Nephron (organoid): ENCODE data around the gene LCN15.

ENCODE experiments used
- H3K27ac Mint-ChIP-seq, 3 experiments: 2 replicates each; pipeline ENCODE4 v1.8.0; 2020; ENCODE audit warnings: mixed read lengths in 3 of 3, mild to moderate bottlenecking in 2 of 3, moderate library complexity in 1 of 3
- H3K27me3 Mint-ChIP-seq: 2 replicates; pipeline ENCODE4 v1.8.0; 2021; ENCODE audit warnings: low read depth, mild to moderate bottlenecking, moderate library complexity, mixed read lengths
- H3K36me3 Mint-ChIP-seq: 2 replicates; pipeline ENCODE4 v1.8.0; 2020; ENCODE audit warnings: low read depth, mixed read lengths
- H3K4me1 Mint-ChIP-seq: 2 replicates; pipeline ENCODE4 v1.8.0; 2020; ENCODE audit warnings: mixed read lengths
- H3K4me3 Mint-ChIP-seq, 3 experiments: 2 replicates each; pipeline ENCODE4 v1.8.0; 2020; ENCODE audit warnings: mild to moderate bottlenecking in 3 of 3, mixed read lengths in 3 of 3, moderate library complexity in 2 of 3
- H3K9me3 Mint-ChIP-seq: 2 replicates; pipeline ENCODE4 v1.8.0; 2020; ENCODE audit warnings: mixed read lengths
- TF ChIP-seq, protein P1 (sequence below), 3 experiments: fragments of 200-600 bp; sonication (generic); IDR thresholded peaks; one replicate each; pipeline ENCODE4 v1.5.0; 2021; ENCODE audit warnings: antibody characterized with exemption in 3 of 3; ENCODE audit not compliant: unreplicated experiment in 3 of 3

Gene LCN15

DNA sequence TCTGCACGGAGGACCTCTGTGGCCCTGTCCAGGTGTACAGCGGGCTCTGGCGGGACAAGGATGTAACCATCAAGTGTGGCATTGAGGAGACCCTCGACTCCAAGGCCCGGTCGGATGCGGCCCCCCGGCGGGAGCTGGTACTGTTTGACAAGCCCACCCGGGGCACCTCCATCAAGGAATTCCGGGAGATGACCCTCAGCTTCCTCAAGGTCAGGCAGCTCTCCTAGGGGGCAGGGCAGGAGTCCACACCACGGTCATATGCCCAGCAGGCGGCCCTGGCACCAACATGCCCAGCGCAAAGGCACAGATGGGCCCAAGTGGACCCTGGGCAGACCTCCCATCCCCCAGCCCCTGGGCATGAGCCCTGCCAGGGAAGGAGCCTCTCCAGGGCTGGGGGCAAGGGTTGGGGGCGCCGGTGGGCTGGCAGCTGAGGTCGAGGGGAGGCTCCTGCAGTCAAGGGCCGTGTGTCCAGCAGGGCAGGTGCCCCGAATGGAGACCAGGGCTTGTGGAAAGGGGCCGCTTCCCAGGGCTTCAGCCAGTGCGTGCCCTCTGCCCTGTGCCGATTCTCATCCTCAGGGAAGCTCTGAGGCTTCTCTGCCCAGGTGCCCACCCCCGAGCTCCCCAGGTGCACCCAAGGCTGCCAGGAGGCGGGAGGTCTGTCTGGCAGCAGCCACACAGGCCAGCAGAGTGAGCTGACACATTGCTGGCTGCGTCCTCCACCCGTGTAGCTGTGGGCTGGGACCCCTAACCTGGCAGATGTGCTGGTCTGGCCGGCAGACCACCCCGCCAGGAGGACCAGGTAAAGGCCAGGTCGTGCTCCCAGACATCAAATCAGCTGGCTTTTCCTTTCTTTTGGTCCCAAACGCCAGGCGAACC is 42.0 kb downstream of the LCN15 start:
- TF ChIP-seq, protein P1, sequence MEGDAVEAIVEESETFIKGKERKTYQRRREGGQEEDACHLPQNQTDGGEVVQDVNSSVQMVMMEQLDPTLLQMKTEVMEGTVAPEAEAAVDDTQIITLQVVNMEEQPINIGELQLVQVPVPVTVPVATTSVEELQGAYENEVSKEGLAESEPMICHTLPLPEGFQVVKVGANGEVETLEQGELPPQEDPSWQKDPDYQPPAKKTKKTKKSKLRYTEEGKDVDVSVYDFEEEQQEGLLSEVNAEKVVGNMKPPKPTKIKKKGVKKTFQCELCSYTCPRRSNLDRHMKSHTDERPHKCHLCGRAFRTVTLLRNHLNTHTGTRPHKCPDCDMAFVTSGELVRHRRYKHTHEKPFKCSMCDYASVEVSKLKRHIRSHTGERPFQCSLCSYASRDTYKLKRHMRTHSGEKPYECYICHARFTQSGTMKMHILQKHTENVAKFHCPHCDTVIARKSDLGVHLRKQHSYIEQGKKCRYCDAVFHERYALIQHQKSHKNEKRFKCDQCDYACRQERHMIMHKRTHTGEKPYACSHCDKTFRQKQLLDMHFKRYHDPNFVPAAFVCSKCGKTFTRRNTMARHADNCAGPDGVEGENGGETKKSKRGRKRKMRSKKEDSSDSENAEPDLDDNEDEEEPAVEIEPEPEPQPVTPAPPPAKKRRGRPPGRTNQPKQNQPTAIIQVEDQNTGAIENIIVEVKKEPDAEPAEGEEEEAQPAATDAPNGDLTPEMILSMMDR (IDR thresholded peaks at IDR 0.05; ENCODE audit: unreplicated experiment in 3 of 3) = no peak
- H3K9me3 Mint-ChIP-seq = no peaks in the 10 kb centered on the region
- H3K27me3 Mint-ChIP-seq = peaks cover 5% of the 10 kb centered on the region
- H3K4me3 Mint-ChIP-seq = no peak overlapping the region
- peaks cover 14% of the 10 kb centered on the region for H3K4me1 Mint-ChIP-seq
- H3K36me3 Mint-ChIP-seq = peaks cover 30% of the 10 kb centered on the region
- no peak overlapping the region for H3K27ac Mint-ChIP-seq

DNA sequence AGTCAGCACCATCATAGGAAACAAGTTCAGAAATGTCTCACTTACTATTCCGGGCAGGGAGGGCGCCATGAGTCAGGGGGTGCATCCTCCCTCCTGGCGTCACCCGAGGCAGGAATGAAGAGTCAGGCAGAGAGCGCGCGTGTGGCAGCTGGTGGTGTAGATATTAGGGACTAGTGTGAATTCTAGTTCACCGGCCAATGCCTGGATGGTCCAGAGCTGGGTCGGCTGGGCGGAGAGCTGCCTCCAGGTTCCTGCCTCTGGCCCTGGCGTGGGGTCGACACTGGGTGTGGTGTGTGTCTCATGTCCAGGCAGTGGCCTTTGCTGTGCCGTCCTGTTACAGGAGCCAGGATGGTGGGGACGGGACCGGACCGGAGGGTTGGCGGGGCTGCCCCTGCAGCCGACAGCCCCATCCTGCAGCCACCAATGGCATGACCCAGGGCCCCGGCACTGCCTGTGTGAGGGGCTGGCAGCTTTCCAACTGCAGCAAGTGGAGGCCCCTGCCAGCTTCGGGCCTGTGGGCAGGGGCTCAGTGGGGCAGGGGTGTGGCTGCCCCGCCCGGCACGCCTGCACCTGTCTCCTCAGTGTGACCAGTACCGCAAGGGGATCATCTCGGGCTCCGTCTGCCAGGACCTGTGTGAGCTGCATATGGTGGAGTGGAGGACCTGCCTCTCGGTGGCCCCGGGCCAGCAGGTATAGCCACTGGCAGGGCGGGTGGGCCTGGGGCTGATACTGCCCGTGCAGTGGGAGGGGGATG is 42.8 kb downstream of the LCN15 start:
- TF ChIP-seq, protein P1 (IDR thresholded peaks at IDR 0.05; ENCODE audit: unreplicated experiment in 3 of 3) = no peak
- Mint-ChIP-seq H3K9me3 (no peaks in the 10 kb centered on the region), H3K4me3 (peak overlapping the region in 1 of 3 experiments; percentile 12), H3K27me3 (peaks cover under 1% of the 10 kb centered on the region), H3K27ac (no peak overlapping the region), H3K36me3 (peaks cover 25% of the 10 kb centered on the region), H3K4me1 (peaks cover 8% of the 10 kb centered on the region)

DNA sequence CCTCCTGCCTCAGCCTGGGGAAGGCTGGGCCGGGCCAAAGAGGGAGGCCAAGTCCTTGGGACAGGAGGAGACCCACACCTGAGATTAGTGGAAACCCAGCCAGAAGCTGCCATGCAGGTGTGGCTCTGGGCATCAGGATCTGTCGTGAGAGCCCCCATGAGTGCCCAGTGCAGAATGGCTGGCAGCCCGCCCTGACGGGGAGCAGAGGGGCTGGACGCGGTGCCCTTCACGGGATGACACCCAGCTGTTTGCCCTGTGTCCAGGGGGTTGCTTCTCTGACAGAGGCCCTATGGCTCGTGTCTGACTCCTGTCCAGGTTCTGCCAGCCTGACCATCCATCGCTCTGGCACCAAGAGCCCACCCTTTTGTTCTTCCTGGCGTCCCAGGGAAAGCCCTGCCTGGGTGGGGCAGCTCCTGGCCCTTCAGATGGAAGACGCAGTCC is 43.4 kb downstream of the LCN15 start:
- Mint-ChIP-seq H3K27me3 (no peaks in the 10 kb centered on the region), H3K4me1 (peaks cover 7% of the 10 kb centered on the region), H3K27ac (no peak overlapping the region), H3K36me3 (peaks cover 19% of the 10 kb centered on the region), H3K4me3 (peak overlapping the region in 1 of 3 experiments; percentile 12), H3K9me3 (no peaks in the 10 kb centered on the region)
- TF ChIP-seq, protein P1 (IDR thresholded peaks at IDR 0.05; ENCODE audit: unreplicated experiment in 3 of 3) = no peak

DNA sequence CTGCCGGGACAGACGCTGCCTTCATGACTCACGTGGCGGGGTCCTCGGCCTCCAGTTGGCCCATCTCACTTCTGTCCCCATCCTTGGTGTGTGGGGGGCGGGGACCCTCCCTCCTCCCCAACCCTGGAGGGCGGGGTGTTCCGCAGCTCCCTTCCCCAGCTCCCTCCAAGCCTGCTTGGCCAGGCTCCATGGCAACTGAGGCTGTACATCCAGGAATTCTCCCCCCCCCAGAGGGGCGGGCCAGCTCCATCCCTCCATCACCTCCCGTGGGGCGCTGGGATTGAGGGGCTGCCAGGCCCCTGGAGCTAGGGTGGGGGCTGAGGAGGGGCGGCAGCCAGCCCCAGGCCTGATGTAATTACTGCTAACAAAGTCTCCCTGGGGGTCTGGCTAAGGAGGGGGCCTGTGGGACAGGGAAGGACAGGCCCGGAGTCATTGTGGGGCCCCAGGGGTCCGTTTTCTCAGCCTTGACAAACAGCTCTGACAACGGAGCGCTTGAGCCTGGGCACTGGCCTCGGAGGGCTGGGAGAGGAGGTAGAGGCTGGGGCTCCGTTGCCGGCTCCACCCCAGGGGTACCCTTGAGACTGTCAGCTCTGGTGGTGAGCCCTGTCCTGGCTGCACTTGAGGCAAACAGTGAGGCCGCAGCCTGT is 43.9 kb downstream of the LCN15 start:
- peaks cover 16% of the 10 kb centered on the region for H3K36me3 Mint-ChIP-seq
- peaks cover 12% of the 10 kb centered on the region for H3K4me1 Mint-ChIP-seq
- no peaks in the 10 kb centered on the region for H3K27me3 Mint-ChIP-seq
- no peak overlapping the region for H3K4me3 Mint-ChIP-seq
- peak overlapping the region in 1 of 3 experiments; percentile 40 for H3K27ac Mint-ChIP-seq
- TF ChIP-seq, protein P1 (IDR thresholded peaks at IDR 0.05; ENCODE audit: unreplicated experiment in 3 of 3) = no peak
- no peaks in the 10 kb centered on the region for H3K9me3 Mint-ChIP-seq

DNA sequence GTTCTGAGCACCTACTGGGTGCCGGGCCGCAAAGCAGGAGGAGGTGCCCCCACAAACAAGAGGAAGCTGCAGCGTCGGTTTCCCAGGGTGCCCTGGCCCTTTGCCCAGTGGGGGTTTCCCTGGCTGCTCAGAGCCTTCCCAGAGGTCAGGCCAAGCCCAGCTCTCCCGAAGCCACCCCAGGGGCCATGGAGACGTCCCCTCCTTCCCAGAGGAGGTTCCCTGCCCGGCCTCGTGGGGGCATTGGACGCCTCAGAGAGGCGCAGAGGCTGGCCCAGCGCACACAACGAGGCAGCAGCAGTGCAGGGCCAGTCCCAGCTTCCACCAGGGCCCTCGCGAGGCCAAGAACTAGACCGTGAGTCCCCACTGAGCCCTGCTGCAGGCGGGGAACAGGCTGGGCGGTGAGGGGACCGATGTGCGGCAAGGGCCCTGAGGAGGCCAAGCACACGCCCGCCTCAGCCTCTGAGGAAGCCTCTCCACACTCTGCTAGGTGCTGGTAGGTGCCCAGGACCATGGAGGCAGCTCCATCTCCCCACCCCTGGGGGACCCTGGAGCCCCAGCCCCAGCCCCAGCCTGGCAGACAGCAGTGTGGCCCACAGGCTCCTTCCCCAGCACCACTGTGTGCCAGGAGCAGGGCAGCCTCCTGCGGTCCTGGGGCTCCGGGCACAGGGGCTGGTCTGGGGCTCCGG is 45.0 kb downstream of the LCN15 start:
- H3K4me3 Mint-ChIP-seq = no peak overlapping the region
- H3K9me3 Mint-ChIP-seq = no peaks in the 10 kb centered on the region
- TF ChIP-seq, protein P1 (IDR thresholded peaks at IDR 0.05; ENCODE audit: unreplicated experiment in 3 of 3) = no peak
- H3K27ac Mint-ChIP-seq = no peak overlapping the region
- no peaks in the 10 kb centered on the region for H3K27me3 Mint-ChIP-seq
- H3K4me1 Mint-ChIP-seq = peaks cover 12% of the 10 kb centered on the region
- peaks cover 12% of the 10 kb centered on the region for H3K36me3 Mint-ChIP-seq
